ENCODE data around the gene TBXAS1. TPM values are rescaled to one million over a fixed set of nuclear protein-coding genes. Genes with fewer than 3 reads are reported as not detected.

Gene TBXAS1
- total RNA-seq, 2 experiments from 2014 or later, result 8.8 to 11.8 TPM

- H3K4me1 Mint-ChIP-seq, result peaks cover 19% of the 10 kb centered on the region
Measured at GRCh38 chr7:139976055-139976837, 147.2 kb downstream of the TBXAS1 start.

GRCh38 chr7:139976838-139977656 is 148.0 kb downstream of the TBXAS1 start:
- CTCF ChIA-PET, result no interaction called here
- DNase-seq, result no peak
- H3K27ac Mint-ChIP-seq, result no peak overlapping the region

More at GRCh38 chr7:139976055-139976837, 147.2 kb downstream of the TBXAS1 start:
- no peak overlapping the region for H3K4me3 Mint-ChIP-seq
- CTCF ChIA-PET, result interaction anchor here (1.6 kb wide), 1 partner anchor 11 kb away, joined by 3 read pairs; no protein-coding TSS in a partner anchor
- H3K9me3 Mint-ChIP-seq, result no peaks in the 10 kb centered on the region
- DNase-seq, result no peak
- no peaks in the 10 kb centered on the region for H3K36me3 Mint-ChIP-seq (ENCODE audit: low read depth)
- H3K27me3 Mint-ChIP-seq, result no peaks in the 10 kb centered on the region
- POLR2A ChIA-PET, result no interaction called here
- no peak overlapping the region for H3K27ac Mint-ChIP-seq

GRCh38 chr7:139981511-139981895 is 152.4 kb downstream of the TBXAS1 start:
- H3K27me3 Mint-ChIP-seq, result no peaks in the 10 kb centered on the region
- H3K9me3 Mint-ChIP-seq, result no peaks in the 10 kb centered on the region
- CTCF ChIA-PET, result no interaction called here
- POLR2A ChIA-PET, result no interaction called here
- H3K4me1 Mint-ChIP-seq, result peaks cover 24% of the 10 kb centered on the region
- peak overlapping the region; percentile 40 for H3K4me3 Mint-ChIP-seq
- H3K27ac Mint-ChIP-seq, result peak overlapping the region; percentile 83
- H3K36me3 Mint-ChIP-seq (ENCODE audit: low read depth), result no peaks in the 10 kb centered on the region
- no peak for DNase-seq

More at GRCh38 chr7:139976838-139977656, 148.0 kb downstream of the TBXAS1 start:
- H3K4me1 Mint-ChIP-seq, result peaks cover 24% of the 10 kb centered on the region
- H3K9me3 Mint-ChIP-seq, result no peaks in the 10 kb centered on the region
- POLR2A ChIA-PET, result no interaction called here
- H3K36me3 Mint-ChIP-seq (ENCODE audit: low read depth), result no peaks in the 10 kb centered on the region
- no peak overlapping the region for H3K4me3 Mint-ChIP-seq
- H3K27me3 Mint-ChIP-seq, result no peaks in the 10 kb centered on the region

- CTCF ChIA-PET, result no interaction called here
Measured at GRCh38 chr7:139982927-139983920, 154.2 kb downstream of the TBXAS1 start.

GRCh38 chr7:139984642-139985539 is 155.8 kb downstream of the TBXAS1 start:
- no peak overlapping the region for H3K27ac Mint-ChIP-seq
- H3K4me1 Mint-ChIP-seq, result peaks cover 18% of the 10 kb centered on the region
- no peaks in the 10 kb centered on the region for H3K36me3 Mint-ChIP-seq (ENCODE audit: low read depth)
- ChIA-PET POLR2A (no interaction called here), CTCF (no interaction called here)
- H3K27me3 Mint-ChIP-seq, result no peaks in the 10 kb centered on the region
- H3K9me3 Mint-ChIP-seq, result no peaks in the 10 kb centered on the region
- DNase-seq, result no peak
- H3K4me3 Mint-ChIP-seq, result no peak overlapping the region

More at GRCh38 chr7:139982927-139983920, 154.2 kb downstream of the TBXAS1 start:
- peak overlapping the region; percentile 1 for H3K27ac Mint-ChIP-seq
- H3K4me1 Mint-ChIP-seq, result peaks cover 20% of the 10 kb centered on the region
- POLR2A ChIA-PET, result no interaction called here
- H3K4me3 Mint-ChIP-seq, result no peak overlapping the region
- no peaks in the 10 kb centered on the region for H3K9me3 Mint-ChIP-seq
- no peaks in the 10 kb centered on the region for H3K27me3 Mint-ChIP-seq
- H3K36me3 Mint-ChIP-seq (ENCODE audit: low read depth), result no peaks in the 10 kb centered on the region
- no peak for DNase-seq

- Mint-ChIP-seq H3K9me3 (no peaks in the 10 kb centered on the region), H3K27ac (no peak overlapping the region), H3K27me3 (no peaks in the 10 kb centered on the region)
Measured at GRCh38 chr7:139985811-139986210, 156.7 kb downstream of the TBXAS1 start.

GRCh38 chr7:139987691-139988516 is 158.8 kb downstream of the TBXAS1 start:
- no peak overlapping the region for H3K4me3 Mint-ChIP-seq
- POLR2A ChIA-PET, result no interaction called here
- no peaks in the 10 kb centered on the region for H3K27me3 Mint-ChIP-seq
- CTCF ChIA-PET, result interaction anchor here (0.6 to 1.6 kb wide), 7 partner anchors 14 to 553 kb away, joined by 3 to 5 read pairs (median 3); no protein-coding TSS in a partner anchor
- H3K4me1 Mint-ChIP-seq, result peaks cover 1% of the 10 kb centered on the region
- H3K27ac Mint-ChIP-seq, result no peak overlapping the region
- no peaks in the 10 kb centered on the region for H3K9me3 Mint-ChIP-seq
- H3K36me3 Mint-ChIP-seq (ENCODE audit: low read depth), result no peaks in the 10 kb centered on the region
- no peak for DNase-seq

More at GRCh38 chr7:139985811-139986210, 156.7 kb downstream of the TBXAS1 start:
- CTCF ChIA-PET, result interaction anchor here (0.6 to 1.4 kb wide), 2 partner anchors 302 to 486 kb away, joined by 3 read pairs; no protein-coding TSS in a partner anchor
- H3K36me3 Mint-ChIP-seq (ENCODE audit: low read depth), result no peaks in the 10 kb centered on the region
- no peak overlapping the region for H3K4me3 Mint-ChIP-seq
- peaks cover 10% of the 10 kb centered on the region for H3K4me1 Mint-ChIP-seq
- no peak for DNase-seq
- POLR2A ChIA-PET, result no interaction called here

GRCh38 chr7:139989366-139990141 is 160.5 kb downstream of the TBXAS1 start:
- ChIA-PET POLR2A (no interaction called here), CTCF (interaction anchor here (0.7 to 1.6 kb wide), 4 partner anchors 79 to 555 kb away, joined by 3 to 4 read pairs (median 3); no protein-coding TSS in a partner anchor)
- H3K9me3 Mint-ChIP-seq, result no peaks in the 10 kb centered on the region
- DNase-seq, result no peak
- no peaks in the 10 kb centered on the region for H3K27me3 Mint-ChIP-seq
- no peaks in the 10 kb centered on the region for H3K36me3 Mint-ChIP-seq (ENCODE audit: low read depth)
- no peak overlapping the region for H3K4me3 Mint-ChIP-seq
- H3K4me1 Mint-ChIP-seq, result peaks cover 1% of the 10 kb centered on the region
- no peak overlapping the region for H3K27ac Mint-ChIP-seq

- no peaks in the 10 kb centered on the region for H3K27me3 Mint-ChIP-seq
- DNase-seq, result no peak
- H3K4me1 Mint-ChIP-seq, result peaks cover 1% of the 10 kb centered on the region
- no peak overlapping the region for H3K4me3 Mint-ChIP-seq
- no peaks in the 10 kb centered on the region for H3K36me3 Mint-ChIP-seq (ENCODE audit: low read depth)
- ChIA-PET POLR2A (no interaction called here), CTCF (no interaction called here)
- no peaks in the 10 kb centered on the region for H3K9me3 Mint-ChIP-seq
- H3K27ac Mint-ChIP-seq, result no peak overlapping the region
Measured at GRCh38 chr7:139990142-139990535, 161.1 kb downstream of the TBXAS1 start.

GRCh38 chr7:139990571-139991268 is 161.7 kb downstream of the TBXAS1 start:
- H3K9me3 Mint-ChIP-seq, result no peaks in the 10 kb centered on the region

More at GRCh38 chr7:139990571-139991268, 161.7 kb downstream of the TBXAS1 start:
- CTCF ChIA-PET, result no interaction called here
- Mint-ChIP-seq H3K36me3 (ENCODE audit: low read depth) (no peaks in the 10 kb centered on the region), H3K4me1 (peaks cover 1% of the 10 kb centered on the region), H3K4me3 (no peak overlapping the region), H3K27ac (peak overlapping the region; percentile 20), H3K27me3 (no peaks in the 10 kb centered on the region)
- no peak for DNase-seq
- POLR2A ChIA-PET, result no interaction called here
